B cell (primary cell): Measurements from ENCODE around the gene AKR1A1. TPM values are rescaled to one million over a fixed set of nuclear protein-coding genes. Genes with fewer than 3 reads are reported as not detected.
A peak's percentile ranks its signal among the peaks of the same experiment; 100 is the strongest.

ENCODE experiments used
- ATAC-seq: fragments of 200-7000 bp; cut with Tn5 transposase; one replicate; pipeline ENCODE4 v1.10.0; 2021; ENCODE audit warnings: low read depth, mild to moderate bottlenecking, moderate number of reproducible peaks, moderate library complexity
- CTCF ChIA-PET: fragments of 350-600 bp; sonication (Branson Sonifier 250); formaldehyde crosslinking; loops from one replicate; lab custom pipeline; 2021; ENCODE audit warnings: antibody characterized with exemption, inconsistent platforms; lab: Charles Lee
- POLR2A ChIA-PET: fragments of 350-600 bp; sonication (Branson Sonifier 250); formaldehyde crosslinking; loops from one replicate; lab custom pipeline; 2021; ENCODE audit warnings: antibody characterized with exemption; lab: Charles Lee
- DNase-seq: peaks from one replicate; pipeline ENCODE4 v3.0.0; 2013
- H2AFZ ChIP-seq: 2 replicates; pipeline ENCODE4 v1.6.1; 2012; ENCODE audit warnings: mild to moderate bottlenecking, low read depth, low read length; ENCODE audit not compliant: insufficient read depth, poor library complexity, severe bottlenecking
- H3K27ac ChIP-seq, 2 donors: 1 replicate in 1 of 2; 2 replicates in 1 of 2; pipeline ENCODE4 v1.5.1; 2012 to 2013; ENCODE audit warnings: low read length in 2 of 2, mild to moderate bottlenecking in 2 of 2, moderate library complexity in 1 of 2
- H3K27me3 ChIP-seq, 4 experiments: fragments of 200-600 bp in 1 of 4; sonication (generic) in 1 of 4; replicated peaks in 1 of 4; 1 replicate in 2 of 4; 2 replicates in 2 of 4; pipeline versions ENCODE4 v1.6.1 to v1.7.0; 2013 to 2016; ENCODE audit warnings: low read length in 3 of 4, mild to moderate bottlenecking in 2 of 4, mixed read lengths in 1 of 4, moderate library complexity in 1 of 4; ENCODE audit not compliant: insufficient read depth in 4 of 4, control insufficient read depth in 3 of 4; ENCODE audit errors: control extremely low read depth in 1 of 4
- H3K36me3 ChIP-seq, 2 experiments: replicated peaks in 1 of 2; 1 replicate in 1 of 2; 2 replicates in 1 of 2; pipeline versions ENCODE4 v1.6.1 to v1.7.1; 2013; ENCODE audit warnings: low read length in 1 of 2; ENCODE audit not compliant: insufficient read depth in 2 of 2, control insufficient read depth in 1 of 2; ENCODE audit errors: control extremely low read depth in 1 of 2, extremely low read depth in 1 of 2
- H3K4me1 ChIP-seq, 2 donors: fragments of 200-600 bp in 1 of 2; sonication (generic) in 1 of 2; 1 replicate in 1 of 2; 2 replicates in 1 of 2; pipeline versions ENCODE4 v1.5.1 to v1.6.1; 2013 to 2017; ENCODE audit warnings: low read length in 2 of 2; ENCODE audit not compliant: control insufficient read depth in 2 of 2, insufficient read depth in 2 of 2
- H3K4me2 ChIP-seq: replicated peaks from 2 replicates; pipeline ENCODE3; 2012; ENCODE audit warnings: mild to moderate bottlenecking, low read depth, low read length; ENCODE audit not compliant: poor library complexity, severe bottlenecking
- H3K4me3 ChIP-seq, 5 experiments: fragments of 200-600 bp in 1 of 5; sonication (generic) in 1 of 5; 1 replicate in 3 of 5; 2 replicates in 2 of 5; pipeline versions ENCODE4 v1.5.1 to v1.7.0; 2011 to 2016; ENCODE audit warnings: low read length in 4 of 5, mild to moderate bottlenecking in 4 of 5, low read depth in 2 of 5, control low read depth in 1 of 5, moderate library complexity in 1 of 5; ENCODE audit not compliant: insufficient read depth in 1 of 5; ENCODE audit errors: control extremely low read depth in 1 of 5, extremely low read depth in 1 of 5
- H3K79me2 ChIP-seq: fragments of 200-600 bp; sonication (generic); one replicate; pipeline ENCODE4 v1.6.0; 2016; ENCODE audit warnings: low read length; ENCODE audit not compliant: control insufficient read depth, insufficient read depth
- H3K9ac ChIP-seq: fragments of 200-600 bp; sonication (generic); 2 replicates; pipeline ENCODE4 v1.6.1; 2017; ENCODE audit warnings: mild to moderate bottlenecking, low read length, moderate library complexity
- H3K9me3 ChIP-seq, 3 donors: one replicate each; pipeline versions ENCODE4 v1.6.1 to v1.7.1; 2013; ENCODE audit warnings: low read length in 2 of 3; ENCODE audit not compliant: control insufficient read depth in 2 of 3, insufficient read depth in 1 of 3; ENCODE audit errors: control extremely low read depth in 1 of 3
- H4K20me1 ChIP-seq: 2 replicates; pipeline ENCODE4 v1.6.0; 2012; ENCODE audit warnings: mild to moderate bottlenecking, low read length; ENCODE audit not compliant: insufficient read depth, control insufficient read depth, poor library complexity, severe bottlenecking
- H3K27ac Mint-ChIP-seq: one replicate; pipeline ENCODE4 v1.8.0; 2021; ENCODE audit warnings: mixed read lengths
- H3K27me3 Mint-ChIP-seq: one replicate; pipeline ENCODE4 v1.8.0; 2021; ENCODE audit warnings: mixed read lengths
- H3K4me1 Mint-ChIP-seq: one replicate; pipeline ENCODE4 v1.8.0; 2021; ENCODE audit warnings: mixed read lengths
- H3K4me3 Mint-ChIP-seq: one replicate; pipeline ENCODE4 v1.8.0; 2021; ENCODE audit warnings: mixed read lengths
- H3K9me3 Mint-ChIP-seq: one replicate; pipeline ENCODE4 v1.8.0; 2022; ENCODE audit warnings: mixed read lengths; ENCODE audit not compliant: insufficient read depth
- CTCF ChIP-seq: fragments of 200-600 bp; IDR thresholded peaks from one replicate; pipeline ENCODE4 v1.8.0; 2022; ENCODE audit warnings: antibody characterized with exemption, mild to moderate bottlenecking
- EZH2 ChIP-seq: IDR thresholded peaks from 2 replicates; pipeline ENCODE4 v1.6.1; 2012; ENCODE audit warnings: borderline replicate concordance, low read depth, mild to moderate bottlenecking, moderate library complexity, low read length; ENCODE audit not compliant: insufficient read depth, poor library complexity, severe bottlenecking
- WGBS: methylation state at CpG from one replicate; pipeline ENCODE4 v1.1.5; 2013; ENCODE audit warnings: missing lambda C conversion rate; ENCODE audit not compliant: insufficient coverage; 5-methylcytosine and 5-hydroxymethylcytosine counted together
- intact Hi-C: fragments of 100-400 bp; cut with micrococcal nuclease; formaldehyde crosslinking; loops from one replicate; pipeline ENCODE4 v1.10.0; 2022
- polyA plus RNA-seq: library from polyadenylated mRNA; depleted of rRNA; stranded (reverse); fragments of >200 nt; gene quantifications from 2 replicates; pipeline ENCODE4 v1.2.3, GENCODE V29; 2012
- total RNA-seq, 2 donors: library from RNA; stranded (reverse); fragments of 120-200 nt in 1 of 2; gene quantifications; 1 replicate in 1 of 2; 2 replicates in 1 of 2; pipeline versions ENCODE4 v1.2.3 to v1.2.4, GENCODE V29; 2013 to 2022

AKR1A1 gene
- total and polyA plus RNA-seq, 2 donors (not counting 1 experiment from before 2014, with no cell fraction given): 145 to 163 TPM

- WGBS: 100% methylated on average over 1 of the region's 4 CpGs
- H3K27me3 ChIP-seq: no peaks in the 10 kb centered on the region
- H3K4me1 Mint-ChIP-seq: peaks cover 48% of the 10 kb centered on the region
- H3K36me3 ChIP-seq: no peaks in the 10 kb centered on the region
- H3K27ac Mint-ChIP-seq: no peak overlapping the region
- ChIA-PET POLR2A (interaction anchor here (0.6 to 3.0 kb wide), 5 partner anchors 10 to 40 kb away, joined by 4 to 15 read pairs (median 6); partner anchors contain the start of gene PRDX1), CTCF (interaction anchor here (1.1 to 5.8 kb wide), 7 partner anchors 9 to 52 kb away, joined by 3 to 38 read pairs (median 4); partner anchors contain the start of gene PRDX1)
- no peak for DNase-seq
- intact Hi-C loops: loop anchor here (5.0 kb wide), 1 partner anchor 38 kb away; the partner anchor contains the start of gene NASP
- no peaks in the 10 kb centered on the region for H4K20me1 ChIP-seq
- H3K9me3 Mint-ChIP-seq: no peaks in the 10 kb centered on the region
- ATAC-seq: no peak
- peak overlapping the region; percentile 81 for H3K4me3 Mint-ChIP-seq
- no peak for TF ChIP-seq CTCF
- no peak for TF ChIP-seq EZH2
- H3K27me3 Mint-ChIP-seq: no peaks in the 10 kb centered on the region
- H3K9me3 ChIP-seq: no peaks in the 10 kb centered on the region
- peak overlapping the region; percentile 81 for H3K4me2 ChIP-seq
- H3K4me1 ChIP-seq: peaks cover 38 to 57% of the 10 kb centered on the region in 2 donors
- no peaks in the 10 kb centered on the region for H3K79me2 ChIP-seq
- no peak overlapping the region for H3K27ac ChIP-seq
- no peak overlapping the region for H3K4me3 ChIP-seq
- H3K9ac ChIP-seq: peak overlapping the region; percentile 53
- H2AFZ ChIP-seq: no peak overlapping the region
Observed at GRCh38 chr1:45544530-45544929, 6.1 kb upstream of the AKR1A1 start.

GRCh38 chr1:45545019-45545493 lies 5.6 kb upstream of the AKR1A1 start:
- peak overlapping the region; percentile 50 for H2AFZ ChIP-seq
- ATAC-seq: no peak
- peak; percentile 42 for DNase-seq
- Mint-ChIP-seq H3K4me3 (peak overlapping the region; percentile 49), H3K9me3 (no peaks in the 10 kb centered on the region), H3K27ac (peak overlapping the region; percentile 80), H3K27me3 (no peaks in the 10 kb centered on the region), H3K4me1 (peaks cover 48% of the 10 kb centered on the region)
- no peaks in the 10 kb centered on the region for H3K9me3 ChIP-seq
- H3K36me3 ChIP-seq: no peaks in the 10 kb centered on the region
- TF ChIP-seq EZH2 (no peak), CTCF (no peak)
- H4K20me1 ChIP-seq: no peaks in the 10 kb centered on the region
- CTCF ChIA-PET: interaction anchor here (1.1 to 5.8 kb wide), 7 partner anchors 9 to 52 kb away, joined by 3 to 38 read pairs (median 4); partner anchors contain the start of gene PRDX1
- no peaks in the 10 kb centered on the region for H3K79me2 ChIP-seq
- H3K9ac ChIP-seq: no peak overlapping the region
- H3K4me2 ChIP-seq: peak overlapping the region; percentile 81
- intact Hi-C loops: loop anchor here (1.0 kb wide), 1 partner anchor 151 kb away; no protein-coding TSS in a partner anchor
- no peak overlapping the region for H3K4me3 ChIP-seq
- POLR2A ChIA-PET: interaction anchor here (0.5 to 3.0 kb wide), 2 partner anchors 14 to 23 kb away, joined by 3 to 15 read pairs; partner anchors contain the start of gene PRDX1
- H3K27me3 ChIP-seq: no peaks in the 10 kb centered on the region
- H3K4me1 ChIP-seq: peaks cover 38 to 60% of the 10 kb centered on the region in 2 donors
- peak overlapping the region in 1 of 2 donors; percentile 70 for H3K27ac ChIP-seq
- 12% methylated on average over 5 of the region's 6 CpGs for WGBS
